ENCODE data around the gene C20orf204. TPM values are rescaled to one million over a fixed set of nuclear protein-coding genes. Genes with fewer than 3 reads are reported as not detected.

C20orf204 gene
- total and polyA plus RNA-seq, 9 of the 15 experiments (the other 6 are each of a cell fraction or from before 2014, with no cell fraction given) = 0.11 to 1.1 (median 0.36) TPM; not detected in 2

DNA sequence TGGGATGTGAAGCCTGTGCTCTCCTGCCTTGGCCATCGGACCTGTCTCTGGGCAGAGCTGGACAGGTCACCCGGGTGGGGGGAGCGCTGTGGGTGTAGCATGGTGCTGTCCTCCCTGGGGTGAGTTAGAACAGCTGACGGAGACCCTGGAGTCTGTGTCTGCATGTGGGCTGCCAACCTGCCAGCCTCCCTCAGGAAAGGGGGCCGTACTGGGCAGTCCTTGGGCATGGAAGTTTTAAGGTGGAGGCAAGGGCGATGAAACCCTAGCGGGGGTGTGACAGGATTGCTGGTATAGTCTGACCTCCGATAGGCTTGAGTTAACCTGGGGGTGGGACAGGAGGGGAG lies 11.0 kb downstream of the C20orf204 start:
- ChIA-PET POLR2A (interaction anchor here (0.7 to 1.1 kb wide), 2 partner anchors 11 to 20 kb away, joined by 3 read pairs; partner anchors contain the start of gene C20orf204), CTCF (ENCODE audit: low intra/inter-chr PET ratio) (no interaction called here)
- intact Hi-C loops (cut with micrococcal nuclease) = no loop called here
- no peaks in the 10 kb centered on the region for H4K20me1 ChIP-seq (replicated peaks; ENCODE audit: control insufficient read depth, insufficient read depth, low read length)
- no peak overlapping the region for H3K27ac ChIP-seq (ENCODE audit: extremely low read depth, low read depth, low read length)
- no peak overlapping the region for H3K4me2 ChIP-seq (ENCODE audit: insufficient read depth, low read length)
- peaks cover 4% of the 10 kb centered on the region for H3K9me1 ChIP-seq (ENCODE audit: control insufficient read depth, insufficient read depth, low read length)
- peaks cover 12% of the 10 kb centered on the region for H3K79me2 ChIP-seq (ENCODE audit: control insufficient read depth, insufficient read depth, low read length)
- ATAC-seq = no peak
- H3K9ac ChIP-seq (ENCODE audit: insufficient read depth in 1 of 2, low read depth in 2 of 2, low read length in 2 of 2) = no peak overlapping the region
- H3K36me3 ChIP-seq (ENCODE audit: control insufficient read depth, insufficient read depth, low read length) = peaks cover 12% of the 10 kb centered on the region; the same call in 1 of the 3 replicates
- H3K4me3 ChIP-seq = no peak overlapping the region
- peaks cover 39 to 78% of the 10 kb centered on the region in 2 experiments for H3K4me1 ChIP-seq (replicated peaks in 1 of 2; ENCODE audit: control insufficient read depth in 2 of 2, insufficient read depth in 2 of 2, low read length in 2 of 2)
- no peak for DNase-seq (ENCODE audit: extremely low read depth in 1 of 4, low spot score in 3 of 4)
- no peak overlapping the region for H2AFZ ChIP-seq (ENCODE audit: low read depth, low read length)
- H3K27me3 ChIP-seq (ENCODE audit: control insufficient read depth in 2 of 2, insufficient read depth in 2 of 2, low read length in 2 of 2) = no peaks in the 10 kb centered on the region
- no peaks in the 10 kb centered on the region for H3K9me3 ChIP-seq (replicated peaks; ENCODE audit: control insufficient read depth, insufficient read depth, low read depth, low read length)
- FAIRE-seq = no peak
- BruUV-seq (replicated peaks) = no TSS peak
- 84% methylated on average over 7 of the region's 8 CpGs for WGBS (ENCODE audit: insufficient coverage, low coverage, missing lambda C conversion rate)
- in situ Hi-C loops (cut with MboI) = no loop called here
- no peak for TF ChIP-seq NFRKB (IDR thresholded peaks at IDR 0.05; ENCODE audit: low read depth)
- no peak for TF ChIP-seq KAT2B (IDR thresholded peaks at IDR 0.05; ENCODE audit: low read depth, low read length)
- no peak for TF ChIP-seq TOE1 (IDR thresholded peaks at IDR 0.05; ENCODE audit: borderline replicate concordance)
- TF ChIP-seq TOE1 (CRISPR knock-in tag; IDR thresholded peaks at IDR 0.05; ENCODE audit: borderline replicate concordance, low read depth) = no peak
- no peak for TF ChIP-seq ZC3H11A (IDR thresholded peaks at IDR 0.05; ENCODE audit: low read depth, low read length)
- TF ChIP-seq IRF2 (CRISPR knock-in tag; IDR thresholded peaks at IDR 0.05) = no peak
- TF ChIP-seq ZNF311 (CRISPR knock-in tag; IDR thresholded peaks at IDR 0.05) = no peak
- TF ChIP-seq ZNF217 (CRISPR knock-in tag; IDR thresholded peaks at IDR 0.05) = no peak
- no peak for TF ChIP-seq TRIM24 (IDR thresholded peaks at IDR 0.05)
- no peak for TF ChIP-seq MECOM (CRISPR knock-in tag; IDR thresholded peaks at IDR 0.05)
- no peak for TF ChIP-seq RAD21 (CRISPR knock-in tag; conservative IDR thresholded peaks at IDR 0.05 in 1 of 2, IDR thresholded peaks at IDR 0.05 in 1 of 2)
- TF ChIP-seq, protein P1, sequence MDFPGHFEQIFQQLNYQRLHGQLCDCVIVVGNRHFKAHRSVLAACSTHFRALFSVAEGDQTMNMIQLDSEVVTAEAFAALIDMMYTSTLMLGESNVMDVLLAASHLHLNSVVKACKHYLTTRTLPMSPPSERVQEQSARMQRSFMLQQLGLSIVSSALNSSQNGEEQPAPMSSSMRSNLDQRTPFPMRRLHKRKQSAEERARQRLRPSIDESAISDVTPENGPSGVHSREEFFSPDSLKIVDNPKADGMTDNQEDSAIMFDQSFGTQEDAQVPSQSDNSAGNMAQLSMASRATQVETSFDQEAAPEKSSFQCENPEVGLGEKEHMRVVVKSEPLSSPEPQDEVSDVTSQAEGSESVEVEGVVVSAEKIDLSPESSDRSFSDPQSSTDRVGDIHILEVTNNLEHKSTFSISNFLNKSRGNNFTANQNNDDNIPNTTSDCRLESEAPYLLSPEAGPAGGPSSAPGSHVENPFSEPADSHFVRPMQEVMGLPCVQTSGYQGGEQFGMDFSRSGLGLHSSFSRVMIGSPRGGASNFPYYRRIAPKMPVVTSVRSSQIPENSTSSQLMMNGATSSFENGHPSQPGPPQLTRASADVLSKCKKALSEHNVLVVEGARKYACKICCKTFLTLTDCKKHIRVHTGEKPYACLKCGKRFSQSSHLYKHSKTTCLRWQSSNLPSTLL (IDR thresholded peaks at IDR 0.05) = no peak
- no peak for TF ChIP-seq NRF1 (conservative IDR thresholded peaks at IDR 0.05 in 1 of 2, IDR thresholded peaks at IDR 0.05 in 1 of 2)
- TF ChIP-seq HDGF (IDR thresholded peaks at IDR 0.05) = no peak
- TF ChIP-seq, protein P2, sequence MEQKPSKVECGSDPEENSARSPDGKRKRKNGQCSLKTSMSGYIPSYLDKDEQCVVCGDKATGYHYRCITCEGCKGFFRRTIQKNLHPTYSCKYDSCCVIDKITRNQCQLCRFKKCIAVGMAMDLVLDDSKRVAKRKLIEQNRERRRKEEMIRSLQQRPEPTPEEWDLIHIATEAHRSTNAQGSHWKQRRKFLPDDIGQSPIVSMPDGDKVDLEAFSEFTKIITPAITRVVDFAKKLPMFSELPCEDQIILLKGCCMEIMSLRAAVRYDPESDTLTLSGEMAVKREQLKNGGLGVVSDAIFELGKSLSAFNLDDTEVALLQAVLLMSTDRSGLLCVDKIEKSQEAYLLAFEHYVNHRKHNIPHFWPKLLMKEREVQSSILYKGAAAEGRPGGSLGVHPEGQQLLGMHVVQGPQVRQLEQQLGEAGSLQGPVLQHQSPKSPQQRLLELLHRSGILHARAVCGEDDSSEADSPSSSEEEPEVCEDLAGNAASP (IDR thresholded peaks at IDR 0.05) = no peak
